Esophagus muscularis mucosa (tissue), 4 donors: ENCODE data around the gene SPOCK1. TPM values are rescaled to one million over a fixed set of nuclear protein-coding genes. Genes with fewer than 3 reads are reported as not detected.

ENCODE experiments used
- DNase-seq: peaks from one replicate; pipeline ENCODE4 v3.0.0-alpha.2; 2017; ENCODE audit errors: extremely low spot score
- H3K27ac ChIP-seq, 4 donors: fragments of 200-600 bp; sonication (generic); replicated peaks in 1 of 4; 1 replicate in 3 of 4; 2 replicates in 1 of 4; pipeline ENCODE4 v1.5.1; 2016 to 2019; ENCODE audit warnings: mild to moderate bottlenecking in 1 of 4
- H3K27me3 ChIP-seq, 4 donors: fragments of 200-600 bp; sonication (generic); one replicate each; pipeline versions ENCODE4 v1.5.1 to v1.6.0; 2016 to 2019
- H3K36me3 ChIP-seq, 4 donors: fragments of 200-600 bp; sonication (generic); one replicate each; pipeline ENCODE4 v1.5.1; 2016 to 2019
- H3K4me1 ChIP-seq, 4 donors: fragments of 200-600 bp; sonication (generic); one replicate each; pipeline ENCODE4 v1.5.1; 2016 to 2019
- H3K4me3 ChIP-seq, 4 donors: fragments of 200-600 bp; sonication (generic); 1 replicate in 2 of 4; 2 replicates in 2 of 4; pipeline ENCODE4 v1.5.1; 2016 to 2019; ENCODE audit warnings: mild to moderate bottlenecking in 4 of 4, moderate library complexity in 1 of 4
- H3K9me3 ChIP-seq, 4 donors: fragments of 200-600 bp; sonication (generic); 1 replicate in 3 of 4; 2 replicates in 1 of 4; pipeline ENCODE4 v1.5.1; 2016 to 2019
- EP300 ChIP-seq: sonication (generic); formaldehyde crosslinking; IDR thresholded peaks from one replicate; pipeline ENCODE4 v1.6.1; 2017; ENCODE audit warnings: antibody characterized with exemption
- POLR2A ChIP-seq: fragments of 450-650 bp; IDR thresholded peaks from one replicate; pipeline ENCODE4 v1.6.1; 2017; ENCODE audit warnings: antibody characterized with exemption, moderate library complexity, mild to moderate bottlenecking, low read depth
- POLR2AphosphoS5 ChIP-seq, 2 donors: sonication (generic); formaldehyde crosslinking; IDR thresholded peaks; one replicate each; pipeline ENCODE4 v1.6.1; 2017; ENCODE audit warnings: antibody characterized with exemption in 2 of 2
- WGBS: methylation state at CpG from one replicate; pipeline ENCODE4 v1.1.5; 2018; 5-methylcytosine and 5-hydroxymethylcytosine counted together
- intact Hi-C: fragments of 100-400 bp; cut with DNase I; formaldehyde crosslinking; loops from one replicate; pipeline ENCODE4 v1.15.1; 2023
- total RNA-seq, 4 donors: library from RNA; depleted of rRNA; stranded (reverse); fragments of >200 nt; gene quantifications; one replicate each; pipeline versions ENCODE4 v1.1.0 to v1.2.1, GENCODE V29; 2016
- TF ChIP-seq, protein P1 (sequence below), 3 experiments: fragments of 200-600 bp in 2 of 3; fragments of 450-650 bp in 1 of 3; sonication (generic) in 2 of 3; IDR thresholded peaks; one replicate each; pipeline ENCODE4 v1.5.1; 2017 to 2019; ENCODE audit warnings: antibody characterized with exemption in 3 of 3, mild to moderate bottlenecking in 2 of 3, moderate library complexity in 1 of 3

SPOCK1 gene
- total RNA-seq, 4 donors from 2014 or later = 39.0 to 52.4 (median 45.6) TPM

DNA sequence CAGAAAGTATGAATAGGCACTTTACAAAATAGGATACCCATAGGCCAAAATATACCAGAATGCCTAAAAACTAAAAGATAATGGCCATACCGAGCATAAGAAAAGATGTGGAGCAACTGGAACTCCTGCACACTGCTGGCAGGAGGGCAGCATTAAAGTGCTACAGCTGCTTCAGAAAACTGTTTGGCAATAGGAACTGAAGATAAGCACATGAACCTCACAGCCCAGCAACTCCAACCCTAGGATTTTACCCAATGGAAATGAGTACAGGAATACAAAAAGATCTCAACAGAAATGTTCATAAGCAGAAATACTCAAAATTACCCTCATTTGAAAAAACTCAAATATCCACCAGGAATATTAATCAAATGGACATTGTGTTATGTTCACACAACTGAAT lies 209.3 kb downstream of the SPOCK1 start:
- no peaks in the 10 kb centered on the region for H3K9me3 ChIP-seq
- no peaks in the 10 kb centered on the region for H3K36me3 ChIP-seq
- intact Hi-C loops = no loop called here
- no peak overlapping the region for H3K4me3 ChIP-seq
- no peak for DNase-seq
- no peaks in the 10 kb centered on the region for H3K27me3 ChIP-seq
- H3K27ac ChIP-seq = no peak overlapping the region
- TF ChIP-seq POLR2A (no peak), EP300 (no peak), POLR2AphosphoS5 (IDR thresholded peaks at IDR 0.05) (no peak)
- TF ChIP-seq, protein P1, sequence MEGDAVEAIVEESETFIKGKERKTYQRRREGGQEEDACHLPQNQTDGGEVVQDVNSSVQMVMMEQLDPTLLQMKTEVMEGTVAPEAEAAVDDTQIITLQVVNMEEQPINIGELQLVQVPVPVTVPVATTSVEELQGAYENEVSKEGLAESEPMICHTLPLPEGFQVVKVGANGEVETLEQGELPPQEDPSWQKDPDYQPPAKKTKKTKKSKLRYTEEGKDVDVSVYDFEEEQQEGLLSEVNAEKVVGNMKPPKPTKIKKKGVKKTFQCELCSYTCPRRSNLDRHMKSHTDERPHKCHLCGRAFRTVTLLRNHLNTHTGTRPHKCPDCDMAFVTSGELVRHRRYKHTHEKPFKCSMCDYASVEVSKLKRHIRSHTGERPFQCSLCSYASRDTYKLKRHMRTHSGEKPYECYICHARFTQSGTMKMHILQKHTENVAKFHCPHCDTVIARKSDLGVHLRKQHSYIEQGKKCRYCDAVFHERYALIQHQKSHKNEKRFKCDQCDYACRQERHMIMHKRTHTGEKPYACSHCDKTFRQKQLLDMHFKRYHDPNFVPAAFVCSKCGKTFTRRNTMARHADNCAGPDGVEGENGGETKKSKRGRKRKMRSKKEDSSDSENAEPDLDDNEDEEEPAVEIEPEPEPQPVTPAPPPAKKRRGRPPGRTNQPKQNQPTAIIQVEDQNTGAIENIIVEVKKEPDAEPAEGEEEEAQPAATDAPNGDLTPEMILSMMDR (IDR thresholded peaks at IDR 0.05) = no peak
- H3K4me1 ChIP-seq = no peaks in the 10 kb centered on the region
- 93% methylated on average over 1 of the region's 1 CpG for whole genome bisulfite sequencing

DNA sequence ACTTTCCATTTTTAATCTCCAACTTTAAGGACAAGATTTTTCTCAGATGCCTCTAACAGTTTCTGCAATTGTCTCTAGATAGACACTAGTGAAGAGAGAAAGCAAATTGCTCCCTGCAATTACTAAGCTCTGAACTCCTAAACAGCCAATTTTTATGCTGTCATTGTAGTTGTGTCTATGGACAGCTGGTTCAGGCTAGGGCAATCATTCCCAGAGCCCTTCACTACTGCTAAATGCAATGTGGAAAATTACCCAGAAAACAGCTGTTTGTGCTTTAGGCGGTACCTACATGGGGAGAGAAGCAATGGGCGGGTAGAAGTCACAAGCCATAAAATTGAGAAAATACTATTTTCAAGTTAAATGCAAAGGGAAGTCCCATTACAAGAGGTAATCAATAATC lies 211.6 kb downstream of the SPOCK1 start:
- H3K4me1 ChIP-seq = peaks cover 0 to 4% (median 0%) of the 10 kb centered on the region in 4 donors
- WGBS = 92% methylated on average over 2 of the region's 2 CpGs
- no peak for DNase-seq
- no peak overlapping the region for H3K4me3 ChIP-seq
- no peak overlapping the region for H3K27ac ChIP-seq
- no peaks in the 10 kb centered on the region for H3K36me3 ChIP-seq
- H3K9me3 ChIP-seq = no peaks in the 10 kb centered on the region
- no peaks in the 10 kb centered on the region for H3K27me3 ChIP-seq
- TF ChIP-seq EP300 = no peak
- no peak for TF ChIP-seq POLR2A
- TF ChIP-seq POLR2AphosphoS5 (IDR thresholded peaks at IDR 0.05) = no peak
- TF ChIP-seq, protein P1 (IDR thresholded peaks at IDR 0.05) = no peak
- intact Hi-C loops = no loop called here

DNA sequence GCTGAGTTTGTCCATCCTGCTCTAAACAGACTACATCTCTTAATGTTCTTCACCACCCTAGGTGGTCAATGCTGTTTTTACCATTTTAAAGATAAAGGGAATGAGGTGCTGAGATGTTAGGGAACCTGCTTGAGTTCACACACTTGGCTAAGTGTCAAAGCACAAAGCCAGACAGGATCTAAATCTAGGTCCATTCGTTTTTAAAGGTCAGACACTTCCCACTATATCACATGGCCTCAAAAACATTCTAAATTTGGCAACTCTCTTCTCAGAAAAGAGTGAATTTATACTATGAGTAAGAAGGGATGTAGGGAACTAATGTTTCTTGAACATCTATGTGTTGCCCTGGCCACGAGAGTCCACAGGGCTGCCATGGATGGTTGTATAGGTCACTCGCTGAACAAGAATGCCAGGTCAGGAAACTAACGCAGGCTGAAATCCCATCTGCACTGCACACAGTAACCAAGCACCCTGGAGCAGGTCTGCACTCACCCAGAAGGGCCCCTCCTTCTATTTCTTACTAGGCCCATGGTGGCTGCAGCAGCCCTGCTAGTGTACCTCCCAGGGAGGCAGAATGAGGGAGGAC lies 213.0 kb downstream of the SPOCK1 start:
- TF ChIP-seq, protein P1 (IDR thresholded peaks at IDR 0.05) = no peak
- TF ChIP-seq EP300 (no peak), POLR2A (no peak), POLR2AphosphoS5 (IDR thresholded peaks at IDR 0.05) (no peak)
- no peak for DNase-seq
- Histone ChIP-seq H3K9me3 (no peaks in the 10 kb centered on the region), H3K27ac (no peak overlapping the region), H3K27me3 (no peaks in the 10 kb centered on the region), H3K36me3 (no peaks in the 10 kb centered on the region), H3K4me1 (peaks cover 0 to 10% (median 0%) of the 10 kb centered on the region in 4 donors), H3K4me3 (no peak overlapping the region)
- WGBS = 74% methylated on average over 4 of the region's 4 CpGs
- intact Hi-C loops = no loop called here

DNA sequence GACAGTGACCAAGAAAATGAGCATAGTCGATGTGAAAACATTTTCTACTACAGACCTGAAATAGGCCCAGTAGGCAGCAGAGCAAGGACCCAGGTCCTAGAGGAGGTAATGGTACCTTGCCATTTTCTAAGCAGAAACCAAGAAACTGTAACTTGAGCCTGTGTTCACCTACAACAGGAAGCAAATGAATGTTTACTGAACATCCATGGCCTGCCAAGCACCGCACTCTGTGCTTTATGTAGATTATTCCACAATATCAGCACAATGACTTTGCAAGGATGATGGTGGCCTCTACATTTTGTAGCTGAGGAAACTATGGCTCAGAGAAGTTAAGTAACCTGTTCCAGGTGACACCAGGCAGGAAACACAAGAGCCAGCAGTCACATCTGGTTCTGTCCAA lies 215.3 kb downstream of the SPOCK1 start:
- Histone ChIP-seq H3K27me3 (no peaks in the 10 kb centered on the region), H3K36me3 (no peaks in the 10 kb centered on the region), H3K4me1 (peaks cover 0 to 10% (median 0%) of the 10 kb centered on the region in 4 donors), H3K4me3 (no peak overlapping the region), H3K27ac (no peak overlapping the region), H3K9me3 (no peaks in the 10 kb centered on the region)
- intact Hi-C loops = no loop called here
- DNase-seq = no peak
- no peak for TF ChIP-seq POLR2AphosphoS5 (IDR thresholded peaks at IDR 0.05)
- no peak for TF ChIP-seq EP300
- TF ChIP-seq, protein P1 (IDR thresholded peaks at IDR 0.05) = no peak
- TF ChIP-seq POLR2A = no peak
- 94% methylated on average over 2 of the region's 2 CpGs for WGBS

DNA sequence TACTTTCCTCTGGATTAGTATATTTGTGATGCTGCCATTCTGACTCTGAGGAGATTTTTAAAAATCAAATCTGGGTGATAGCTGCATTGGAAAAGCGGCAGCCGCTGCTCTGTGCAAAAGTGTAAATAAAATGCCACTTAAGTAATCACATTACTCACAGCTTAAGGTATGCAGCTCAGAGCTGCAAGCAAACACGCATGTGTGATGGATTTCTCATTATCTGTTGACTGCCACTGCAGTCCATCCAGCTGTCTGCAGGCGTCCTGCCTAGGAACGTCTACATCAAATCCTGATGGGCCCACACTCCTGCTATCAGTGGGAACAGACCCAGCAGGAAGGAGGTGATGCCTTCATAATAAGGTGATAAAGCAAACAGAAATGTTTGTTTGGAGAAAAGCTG lies 216.9 kb downstream of the SPOCK1 start:
- intact Hi-C loops = no loop called here
- no peaks in the 10 kb centered on the region for H3K36me3 ChIP-seq

More for the DNA sequence above, 216.9 kb downstream of the SPOCK1 start:
- Histone ChIP-seq H3K27me3 (no peaks in the 10 kb centered on the region), H3K9me3 (no peaks in the 10 kb centered on the region), H3K4me3 (no peak overlapping the region), H3K27ac (no peak overlapping the region), H3K4me1 (peaks cover 0 to 10% (median 0%) of the 10 kb centered on the region in 4 donors)
- 50% methylated on average over 3 of the region's 5 CpGs for WGBS
- peak; percentile 64 for DNase-seq
- TF ChIP-seq, protein P1 (IDR thresholded peaks at IDR 0.05) = no peak
- TF ChIP-seq POLR2A (no peak), POLR2AphosphoS5 (IDR thresholded peaks at IDR 0.05) (no peak), EP300 (no peak)
